ENCODE data around the gene LRMDA. TPM values are rescaled to one million over a fixed set of nuclear protein-coding genes. Genes with fewer than 3 reads are reported as not detected.
A peak's percentile ranks its signal among the peaks of the same experiment; 100 is the strongest.

LRMDA gene
- total and polyA plus RNA-seq, 2 of the 13 experiments (the other 11 are each of a cell fraction or from before 2014, with no cell fraction given): 13.4 to 22.0 TPM

- no peak for TF ChIP-seq NR1H2 (CRISPR knock-in tag; IDR thresholded peaks at IDR 0.05; ENCODE audit: borderline replicate concordance, low read depth)
- no peak for TF ChIP-seq GPN1 (CRISPR knock-in tag; IDR thresholded peaks at IDR 0.05; ENCODE audit: borderline replicate concordance)
- TF ChIP-seq ZXDC (CRISPR knock-in tag; IDR thresholded peaks at IDR 0.05): peak; percentile 84
- TF ChIP-seq ZNF580 (CRISPR knock-in tag; IDR thresholded peaks at IDR 0.05; ENCODE audit: borderline replicate concordance, low read depth): peak; percentile 95
- TF ChIP-seq POGK (CRISPR knock-in tag; conservative IDR thresholded peaks at IDR 0.05): peak; percentile 93
- 0 out of 2 replicates have a peak, but pooled peaks have one; percentile 58 for TF ChIP-seq MIER2 (CRISPR knock-in tag; IDR thresholded peaks at IDR 0.05)
- TF ChIP-seq EEA1 (CRISPR knock-in tag; IDR thresholded peaks at IDR 0.05; ENCODE audit: borderline replicate concordance): no peak
- no peak for TF ChIP-seq ATAD3A (CRISPR knock-in tag; IDR thresholded peaks at IDR 0.05)
- no peak; the same call in 1 of the 2 replicates for TF ChIP-seq ZNF777 (CRISPR knock-in tag; IDR thresholded peaks at IDR 0.05)
- TF ChIP-seq TBP (CRISPR knock-in tag; IDR thresholded peaks at IDR 0.05): no peak
- TF ChIP-seq TRIM22 (IDR thresholded peaks at IDR 0.05): no peak
- peak; percentile 26; the same call in 1 of the 2 replicates for TF ChIP-seq KLF15 (CRISPR knock-in tag; IDR thresholded peaks at IDR 0.05; ENCODE audit: borderline replicate concordance)
- TF ChIP-seq ZNF615 (CRISPR knock-in tag; IDR thresholded peaks at IDR 0.05; ENCODE audit: borderline replicate concordance): peak; percentile 3; the same call in 1 of the 2 replicates
- no peak for TF ChIP-seq NFAT5 (CRISPR knock-in tag; IDR thresholded peaks at IDR 0.05)
- TF ChIP-seq ATF7 (IDR thresholded peaks at IDR 0.05): peak; percentile 62
- TF ChIP-seq ATF7 (CRISPR knock-in tag; IDR thresholded peaks at IDR 0.05): peak; percentile 90
- TF ChIP-seq FOSL2 (CRISPR knock-in tag; IDR thresholded peaks at IDR 0.05): peak; percentile 88
These were observed 619.8 kb downstream of the LRMDA start (continued) for GRCh38 chr10:76051007-76051936.

Measured in HepG2 (cell line).